HG03558 (cell line): Measurements from ENCODE around the gene TTLL5.

Experiments
- ATAC-seq: cut with Tn5 transposase; IDR thresholded peaks from one replicate; pipeline ENCODE4 v1.9.1; 2021; ENCODE audit warnings: moderate number of reproducible peaks; ENCODE audit not compliant: unreplicated experiment; ENCODE audit errors: extremely low read depth

The TTLL5 gene

GRCh38 chr14:75726321-75726720, 65.3 kb downstream of the TTLL5 start:
- ATAC-seq = no peak

- no peak for ATAC-seq
Measured at GRCh38 chr14:75727124-75727523, 66.1 kb downstream of the TTLL5 start.

- ATAC-seq = no peak
Measured at GRCh38 chr14:75732888-75733287, 71.8 kb downstream of the TTLL5 start.

GRCh38 chr14:75734854-75735253, 73.8 kb downstream of the TTLL5 start:
- ATAC-seq = no peak

GRCh38 chr14:75736845-75737485, 75.9 kb downstream of the TTLL5 start:
- no peak for ATAC-seq

- no peak for ATAC-seq
Measured at GRCh38 chr14:75738192-75738591, 77.1 kb downstream of the TTLL5 start.

- no peak for ATAC-seq
Measured at GRCh38 chr14:75742867-75743266, 81.8 kb downstream of the TTLL5 start.

- no peak for ATAC-seq
Measured at GRCh38 chr14:75747899-75748298, 86.9 kb downstream of the TTLL5 start.

- no peak for ATAC-seq
Measured at GRCh38 chr14:75748336-75748735, 87.3 kb downstream of the TTLL5 start.

GRCh38 chr14:75751296-75751695, 90.2 kb downstream of the TTLL5 start:
- no peak for ATAC-seq

GRCh38 chr14:75752086-75752485, 91.0 kb downstream of the TTLL5 start:
- ATAC-seq = no peak

GRCh38 chr14:75752907-75753594, 92.0 kb downstream of the TTLL5 start:
- no peak for ATAC-seq

- no peak for ATAC-seq
Measured at GRCh38 chr14:75753696-75754095, 92.7 kb downstream of the TTLL5 start.

GRCh38 chr14:75757644-75758402, 96.8 kb downstream of the TTLL5 start:
- ATAC-seq = no peak

- ATAC-seq = no peak
Measured at GRCh38 chr14:75764020-75764419, 103.0 kb downstream of the TTLL5 start.

GRCh38 chr14:75769047-75769685, 108.1 kb downstream of the TTLL5 start:
- no peak for ATAC-seq

GRCh38 chr14:75770635-75771034, 109.6 kb downstream of the TTLL5 start:
- ATAC-seq = no peak

GRCh38 chr14:75771595-75771994, 110.5 kb downstream of the TTLL5 start:
- no peak for ATAC-seq

- no peak for ATAC-seq
Measured at GRCh38 chr14:75773046-75773445, 112.0 kb downstream of the TTLL5 start.

GRCh38 chr14:75781096-75781495, 120.0 kb downstream of the TTLL5 start:
- ATAC-seq = no peak

GRCh38 chr14:75783184-75783583, 122.1 kb downstream of the TTLL5 start:
- no peak for ATAC-seq
